Thyroid gland (tissue), 4 donors: ENCODE data around the gene GPNMB. TPM values are rescaled to one million over a fixed set of nuclear protein-coding genes. Genes with fewer than 3 reads are reported as not detected.
A peak's percentile ranks its signal among the peaks of the same experiment; 100 is the strongest.
"Not testable (repeated sequence)": the region's sequence is repeated elsewhere in the genome, so short reads cannot be mapped to it uniquely, and the experiment has no call there.

Experiments used
- DNase-seq, 2 donors: peaks; one replicate each; pipeline ENCODE4 v3.0.0-alpha.2; 2019
- H3K27ac ChIP-seq, 3 donors: fragments of 200-600 bp; sonication (generic); 1 replicate in 2 of 3; 2 replicates in 1 of 3; pipeline ENCODE4 v1.5.1; 2016 to 2019; ENCODE audit warnings: mild to moderate bottlenecking in 1 of 3, moderate library complexity in 1 of 3
- H3K27me3 ChIP-seq: fragments of 200-600 bp; sonication (generic); one replicate; pipeline ENCODE4 v1.5.1; 2019
- H3K36me3 ChIP-seq, 2 donors: fragments of 200-600 bp; sonication (generic); one replicate each; pipeline ENCODE4 v1.5.1; 2016 to 2019
- H3K4me1 ChIP-seq, 2 donors: fragments of 200-600 bp; sonication (generic); one replicate each; pipeline ENCODE4 v1.5.1; 2017 to 2019
- H3K4me3 ChIP-seq, 3 donors: fragments of 200-600 bp; sonication (generic); replicated peaks in 1 of 3; 1 replicate in 2 of 3; 2 replicates in 1 of 3; pipeline ENCODE4 v1.5.1; 2016; ENCODE audit warnings: mild to moderate bottlenecking in 1 of 3
- H3K9me3 ChIP-seq: fragments of 200-600 bp; sonication (generic); one replicate; pipeline ENCODE4 v1.5.1; 2017
- CTCF ChIP-seq, 6 experiments: fragments of 200-600 bp in 3 of 6; fragments of 450-650 bp in 3 of 6; sonication (generic) in 3 of 6; IDR thresholded peaks; one replicate each; pipeline ENCODE4 v1.5.1; 2016 to 2019; ENCODE audit warnings: antibody characterized with exemption in 6 of 6, mild to moderate bottlenecking in 2 of 6, inconsistent platforms in 1 of 6, moderate library complexity in 1 of 6
- POLR2A ChIP-seq, 2 donors: fragments of 450-650 bp; IDR thresholded peaks; one replicate each; pipeline ENCODE4 v1.6.1; 2017; ENCODE audit warnings: antibody characterized with exemption in 2 of 2, mild to moderate bottlenecking in 2 of 2, moderate library complexity in 1 of 2
- WGBS, 2 donors: methylation state at CpG; one replicate each; pipeline ENCODE4 v1.1.5; 2017; 5-methylcytosine and 5-hydroxymethylcytosine counted together
- intact Hi-C: fragments of 100-400 bp; cut with DNase I; formaldehyde crosslinking; loops from one replicate; pipeline ENCODE4 v1.15.1; 2023
- total RNA-seq, 4 donors: library from RNA; depleted of rRNA; stranded (reverse); fragments of >200 nt; gene quantifications; one replicate each; pipeline ENCODE4 v1.2.3, GENCODE V29; 2016

The GPNMB gene
- 10 to 100 TPM; 31.4 to 84.8 (median 69.9) TPM for total RNA-seq

GRCh38 chr7:23246555-23246954 is at the start of gene GPNMB:
Gene GPNMB, plus strand, starts transcription at chr7:23246775. Its CDS starts 83 bp downstream, at chr7:23246858.
- intact Hi-C loops: no loop called here
- Histone ChIP-seq H3K4me3 (peak within 1 kb of the TSS in 1 of 3 donors; percentile 22), H3K9me3 (no peaks in the 10 kb centered on the region), H3K27me3 (peaks cover 6% of the 10 kb centered on the region), H3K4me1 (peaks cover 0 to 4% of the 10 kb centered on the region in 2 donors), H3K36me3 (no peaks in the 10 kb centered on the region), H3K27ac (peak within 1 kb of the TSS in 2 of 3 donors; percentile 47 to 60)
- TF ChIP-seq CTCF (IDR thresholded peaks at IDR 0.05) (no peak), POLR2A (IDR thresholded peaks at IDR 0.05) (no peak)
- 58 to 60% methylated on average over 7 of the region's 7 CpGs for WGBS, 2 donors
- peak in 1 of 2 donors; percentile 5 for DNase-seq

- H3K27me3 ChIP-seq, H3K9me3 ChIP-seq, H3K4me3 ChIP-seq, H3K27ac ChIP-seq, intact Hi-C loops, H3K4me1 ChIP-seq, DNase-seq: not testable (repeated sequence)
- peaks cover 32 to 41% of the 10 kb centered on the region in 2 donors for H3K36me3 ChIP-seq
- WGBS, 2 donors: 90 to 94% methylated on average over 5 of the region's 5 CpGs
Observed at GRCh38 chr7:23197745-23198144, 48.8 kb upstream of the GPNMB start.

GRCh38 chr7:23200331-23200730 is 46.2 kb upstream of the GPNMB start:
- no peak for TF ChIP-seq CTCF (IDR thresholded peaks at IDR 0.05)
- no peak for TF ChIP-seq POLR2A (IDR thresholded peaks at IDR 0.05)
- intact Hi-C loops: no loop called here
- Histone ChIP-seq H3K9me3 (no peaks in the 10 kb centered on the region), H3K4me1 (no peaks in the 10 kb centered on the region), H3K4me3 (no peak overlapping the region), H3K27ac (no peak overlapping the region), H3K36me3 (peaks cover 25 to 29% of the 10 kb centered on the region in 2 donors), H3K27me3 (no peaks in the 10 kb centered on the region)
- WGBS, 2 donors: 93 to 94% methylated on average over 2 of the region's 2 CpGs
- DNase-seq: no peak

GRCh38 chr7:23204241-23204640 is 42.3 kb upstream of the GPNMB start:
- no peaks in the 10 kb centered on the region for H3K4me1 ChIP-seq
- TF ChIP-seq POLR2A (IDR thresholded peaks at IDR 0.05) (no peak), CTCF (IDR thresholded peaks at IDR 0.05) (no peak)
- intact Hi-C loops: no loop called here
- no peaks in the 10 kb centered on the region for H3K27me3 ChIP-seq
- H3K4me3 ChIP-seq: no peak overlapping the region
- 93 to 97% methylated on average over 1 of the region's 1 CpG for WGBS, 2 donors
- no peak overlapping the region for H3K27ac ChIP-seq
- DNase-seq: no peak
- peaks cover 18 to 23% of the 10 kb centered on the region in 2 donors for H3K36me3 ChIP-seq
- H3K9me3 ChIP-seq: no peaks in the 10 kb centered on the region

GRCh38 chr7:23205577-23205908 is 41.0 kb upstream of the GPNMB start:
- WGBS, 2 donors: 59 to 65% methylated on average over 2 of the region's 2 CpGs
- TF ChIP-seq CTCF (IDR thresholded peaks at IDR 0.05): no peak
- no peak for TF ChIP-seq POLR2A (IDR thresholded peaks at IDR 0.05)
- Histone ChIP-seq H3K4me1 (no peaks in the 10 kb centered on the region), H3K36me3 (peaks cover 8 to 11% of the 10 kb centered on the region in 2 donors), H3K27ac (peak overlapping the region; percentile 22 to 44 (median 34)), H3K27me3 (no peaks in the 10 kb centered on the region), H3K4me3 (peak overlapping the region in 2 of 3 donors; percentile 2 to 35), H3K9me3 (no peaks in the 10 kb centered on the region)
- DNase-seq: no peak
- intact Hi-C loops: no loop called here
